CD14-positive monocyte (primary cell): Measurements from ENCODE around the gene KIF1B. TPM values are rescaled to one million over a fixed set of nuclear protein-coding genes. Genes with fewer than 3 reads are reported as not detected.

Experiments used
- DNase-seq, 3 donors: peaks; one replicate each; pipeline ENCODE4 v3.0.0-alpha.2; 2011 to 2022
- H2AFZ ChIP-seq: 2 replicates; pipeline ENCODE4 v1.6.0; 2012; ENCODE audit warnings: mild to moderate bottlenecking, low read depth, low read length, inconsistent platforms; ENCODE audit not compliant: insufficient read depth, poor library complexity, severe bottlenecking
- H3K27ac ChIP-seq, 2 donors: 1 replicate in 1 of 2; 2 replicates in 1 of 2; pipeline ENCODE4 v1.5.1; 2012 to 2013; ENCODE audit warnings: low read length in 2 of 2, control low read depth in 1 of 2, inconsistent platforms in 1 of 2, low read depth in 1 of 2, mild to moderate bottlenecking in 1 of 2
- H3K27me3 ChIP-seq, 2 donors: one replicate each; pipeline versions ENCODE4 v1.6.0 to v1.6.1; 2011 to 2013; ENCODE audit warnings: low read length in 2 of 2; ENCODE audit not compliant: control insufficient read depth in 2 of 2, insufficient read depth in 2 of 2
- H3K36me3 ChIP-seq, 2 donors: replicated peaks in 1 of 2; 1 replicate in 1 of 2; 2 replicates in 1 of 2; pipeline versions ENCODE4 v1.5.1 to v1.6.1; 2012 to 2013; ENCODE audit warnings: low read length in 2 of 2, control low read depth in 1 of 2, inconsistent platforms in 1 of 2, mild to moderate bottlenecking in 1 of 2; ENCODE audit not compliant: insufficient read depth in 2 of 2, control insufficient read depth in 1 of 2
- H3K4me1 ChIP-seq, 2 donors: 1 replicate in 1 of 2; 2 replicates in 1 of 2; pipeline versions ENCODE4 v1.5.1 to v1.6.1; 2012 to 2013; ENCODE audit warnings: low read length in 2 of 2, control low read depth in 1 of 2, inconsistent platforms in 1 of 2, mild to moderate bottlenecking in 1 of 2, moderate library complexity in 1 of 2; ENCODE audit not compliant: insufficient read depth in 2 of 2, control insufficient read depth in 1 of 2
- H3K4me2 ChIP-seq: replicated peaks from 2 replicates; pipeline ENCODE3; 2012; ENCODE audit warnings: low read length, moderate library complexity, mild to moderate bottlenecking; ENCODE audit not compliant: poor library complexity, severe bottlenecking; ENCODE audit errors: extremely low read depth
- H3K4me3 ChIP-seq, 3 experiments: fragments of 200-600 bp in 1 of 3; sonication (generic) in 1 of 3; replicated peaks in 1 of 3; 1 replicate in 2 of 3; 2 replicates in 1 of 3; pipeline ENCODE4 v1.5.1; 2011 to 2013; ENCODE audit warnings: low read length in 3 of 3, mild to moderate bottlenecking in 3 of 3, control low read depth in 2 of 3, low read depth in 2 of 3, inconsistent platforms in 1 of 3, moderate library complexity in 1 of 3
- H3K79me2 ChIP-seq: 2 replicates; pipeline ENCODE4 v1.6.0; 2012; ENCODE audit warnings: mild to moderate bottlenecking, control low read depth, inconsistent platforms, low read length, moderate library complexity; ENCODE audit not compliant: insufficient read depth
- H3K9ac ChIP-seq: 2 replicates; pipeline ENCODE4 v1.6.0; 2017; ENCODE audit warnings: low read length, mild to moderate bottlenecking; ENCODE audit not compliant: insufficient read depth, poor library complexity, severe bottlenecking
- H3K9me3 ChIP-seq, 2 donors: replicated peaks in 1 of 2; 1 replicate in 1 of 2; 2 replicates in 1 of 2; pipeline versions ENCODE4 v1.5.1 to v1.6.1; 2012 to 2013; ENCODE audit warnings: low read length in 2 of 2, control low read depth in 1 of 2; ENCODE audit not compliant: control insufficient read depth in 1 of 2, insufficient read depth in 1 of 2
- H4K20me1 ChIP-seq: 2 replicates; pipeline ENCODE4 v1.6.0; 2012; ENCODE audit warnings: mild to moderate bottlenecking, low read length, control low read depth, moderate library complexity; ENCODE audit not compliant: insufficient read depth
- H3K27ac Mint-ChIP-seq, 7 donors: one replicate each; pipeline ENCODE4 v1.8.0; 2020; ENCODE audit warnings: mild to moderate bottlenecking in 7 of 7, mixed read lengths in 7 of 7, moderate library complexity in 6 of 7, inconsistent platforms in 2 of 7
- H3K27me3 Mint-ChIP-seq, 3 donors: one replicate each; pipeline ENCODE4 v1.8.0; 2021 to 2022; ENCODE audit warnings: low read depth in 3 of 3, mild to moderate bottlenecking in 3 of 3, mixed read lengths in 3 of 3, moderate library complexity in 3 of 3, inconsistent platforms in 1 of 3
- H3K36me3 Mint-ChIP-seq, 2 donors: one replicate each; pipeline ENCODE4 v1.8.0; 2020; ENCODE audit warnings: mixed read lengths in 2 of 2, inconsistent platforms in 1 of 2, mild to moderate bottlenecking in 1 of 2
- H3K4me1 Mint-ChIP-seq: one replicate; pipeline ENCODE4 v1.8.0; 2020; ENCODE audit warnings: mild to moderate bottlenecking, mixed read lengths
- H3K4me3 Mint-ChIP-seq, 2 donors: one replicate each; pipeline ENCODE4 v1.8.0; 2020; ENCODE audit warnings: mild to moderate bottlenecking in 2 of 2, mixed read lengths in 2 of 2, moderate library complexity in 1 of 2
- H3K9me3 Mint-ChIP-seq, 7 donors: one replicate each; pipeline ENCODE4 v1.8.0; 2020 to 2022; ENCODE audit warnings: mixed read lengths in 7 of 7, mild to moderate bottlenecking in 6 of 7, moderate library complexity in 6 of 7, inconsistent platforms in 2 of 7
- CTCF ChIP-seq: fragments of 200-600 bp; IDR thresholded peaks from one replicate; pipeline ENCODE4 v1.8.0; 2022; ENCODE audit warnings: antibody characterized with exemption, mild to moderate bottlenecking
- WGBS: methylation state at CpG from one replicate; pipeline ENCODE4 v1.1.5; 2013; ENCODE audit warnings: missing lambda C conversion rate; ENCODE audit not compliant: insufficient coverage; 5-methylcytosine and 5-hydroxymethylcytosine counted together
- intact Hi-C, 2 donors: fragments of 100-400 bp; cut with micrococcal nuclease; formaldehyde crosslinking; loops; one replicate each; pipeline versions ENCODE4 v1.15.0 to v1.15.1; 2023
- polyA plus RNA-seq, 3 donors: library from polyadenylated mRNA; depleted of rRNA in 1 of 3; unstranded in 2 of 3; stranded (reverse) in 1 of 3; fragments of 300-500 nt in 2 of 3; fragments of >200 nt in 1 of 3; fragmentation: Illumina TruSeq in 2 of 3; gene quantifications; 1 replicate in 2 of 3; 2 replicates in 1 of 3; pipeline ENCODE4 v1.2.3, GENCODE V29; 2012 to 2021

Gene KIF1B
- polyA plus RNA-seq, 3 donors = 3.0 to 7.0 (median 3.3) TPM

GRCh38 chr1:10229903-10230302 lies 19.5 kb downstream of the KIF1B start:
- Mint-ChIP-seq H3K4me1 (peaks cover 3% of the 10 kb centered on the region), H3K27ac (peak overlapping the region in 1 of 7 donors; percentile 8), H3K27me3 (peaks cover 0 to 1% (median 0%) of the 10 kb centered on the region in 3 donors), H3K36me3 (peaks cover 4 to 19% of the 10 kb centered on the region in 2 donors), H3K4me3 (no peak overlapping the region), H3K9me3 (peaks cover 0 to 3% (median 0%) of the 10 kb centered on the region in 7 donors)
- H3K9ac ChIP-seq = no peak overlapping the region
- 89% methylated on average over 4 of the region's 5 CpGs for WGBS
- TF ChIP-seq CTCF = no peak
- no peak overlapping the region for H3K27ac ChIP-seq
- H3K27me3 ChIP-seq = no peaks in the 10 kb centered on the region
- H3K9me3 ChIP-seq = no peaks in the 10 kb centered on the region
- H4K20me1 ChIP-seq = peaks cover 91% of the 10 kb centered on the region
- H3K79me2 ChIP-seq = peaks cover 69% of the 10 kb centered on the region
- H2AFZ ChIP-seq = no peak overlapping the region
- H3K4me2 ChIP-seq = no peak overlapping the region
- intact Hi-C loops = no loop called here
- no peak overlapping the region for H3K4me3 ChIP-seq
- DNase-seq = no peak
- peaks cover 3 to 24% of the 10 kb centered on the region in 2 donors for H3K36me3 ChIP-seq
- no peaks in the 10 kb centered on the region for H3K4me1 ChIP-seq

- peaks cover 0 to 2% (median 0%) of the 10 kb centered on the region in 3 donors for H3K27me3 Mint-ChIP-seq
- Histone ChIP-seq H4K20me1 (peaks cover 79% of the 10 kb centered on the region), H3K79me2 (peaks cover 47% of the 10 kb centered on the region), H3K4me2 (no peak overlapping the region), H3K9me3 (no peaks in the 10 kb centered on the region), H3K4me3 (no peak overlapping the region), H3K9ac (no peak overlapping the region), H3K27ac (no peak overlapping the region), H2AFZ (no peak overlapping the region), H3K27me3 (no peaks in the 10 kb centered on the region), H3K4me1 (no peaks in the 10 kb centered on the region), H3K36me3 (peaks cover 3 to 42% of the 10 kb centered on the region in 2 donors)
- WGBS = no CpG with 5 or more reads among the region's 5 CpGs
- H3K36me3 Mint-ChIP-seq = peaks cover 7 to 32% of the 10 kb centered on the region in 2 donors
- no peak for DNase-seq
- H3K27ac Mint-ChIP-seq = peak overlapping the region in 1 of 7 donors; percentile 2
- H3K4me3 Mint-ChIP-seq = no peak overlapping the region
- H3K4me1 Mint-ChIP-seq = no peaks in the 10 kb centered on the region
- intact Hi-C loops = no loop called here
- TF ChIP-seq CTCF = no peak
- no peaks in the 10 kb centered on the region for H3K9me3 Mint-ChIP-seq
These were observed 21.8 kb downstream of the KIF1B start for GRCh38 chr1:10232163-10232562.
